CD4-positive, alpha-beta T cell treated with Interferon gamma for 1 hour (primary cell): ENCODE data around the gene PAPPA2.

Source experiments
- DNase-seq: peaks from one replicate; pipeline ENCODE4 v3.0.0-alpha.2; 2020

Gene PAPPA2

DNA sequence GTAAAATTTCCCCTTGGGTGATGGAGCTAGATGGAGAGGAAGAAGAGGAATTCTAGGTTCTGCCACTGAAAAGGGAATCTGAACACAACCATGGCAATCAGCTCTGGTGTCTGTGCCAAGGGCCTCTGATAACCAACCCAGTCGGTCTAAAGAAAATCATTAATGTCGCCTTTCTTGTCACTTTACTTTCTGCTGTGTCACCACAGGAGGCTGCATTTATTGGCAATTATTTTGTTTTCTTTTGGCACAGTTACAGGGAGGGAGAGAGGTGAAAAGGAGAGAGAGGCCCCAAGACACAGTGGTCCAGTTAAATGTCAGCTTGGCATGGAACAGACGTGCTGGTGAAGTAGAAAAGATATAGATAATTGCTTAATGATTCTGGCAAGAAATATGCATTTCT is 414.6 kb downstream of the PAPPA2 start:
- no peak for DNase-seq

DNA sequence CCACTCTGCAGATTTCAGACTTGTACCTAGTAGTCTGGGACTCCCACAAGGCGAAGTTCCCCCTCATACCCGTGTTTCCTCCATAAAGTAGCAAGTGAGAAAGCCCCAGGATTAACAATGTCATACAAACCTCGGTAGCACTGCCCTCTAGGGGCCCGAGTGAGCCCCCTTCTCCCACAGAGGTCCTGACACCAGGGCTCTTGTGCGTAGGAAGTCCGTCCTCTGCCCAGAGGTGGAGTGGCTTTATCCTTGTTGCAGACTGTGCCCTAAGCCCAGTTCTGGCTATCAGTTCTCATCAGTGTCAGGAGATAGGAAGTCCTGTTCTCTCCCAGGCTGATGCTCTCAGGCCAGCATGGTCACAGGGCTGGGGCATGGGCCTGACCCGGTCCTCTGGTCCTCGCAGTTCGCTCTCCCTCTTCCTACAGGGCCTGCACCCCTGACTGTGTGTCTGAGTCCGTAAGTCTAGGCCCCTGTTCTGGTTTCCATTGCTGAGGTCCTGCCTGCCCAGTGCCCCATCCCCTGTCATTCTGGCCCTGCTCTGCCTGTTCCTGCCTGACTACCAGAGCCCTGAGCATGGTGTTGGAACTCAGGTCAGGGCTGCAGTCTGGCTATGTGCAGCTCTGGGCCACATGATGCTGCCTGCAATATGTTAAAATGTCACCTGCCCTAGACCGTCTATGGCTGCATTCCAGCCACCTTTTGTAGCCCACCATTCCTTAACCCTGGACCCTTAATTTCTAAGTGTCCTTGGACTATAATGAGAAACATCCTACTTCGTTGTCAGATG is 416.0 kb downstream of the PAPPA2 start:
- no peak for DNase-seq

DNA sequence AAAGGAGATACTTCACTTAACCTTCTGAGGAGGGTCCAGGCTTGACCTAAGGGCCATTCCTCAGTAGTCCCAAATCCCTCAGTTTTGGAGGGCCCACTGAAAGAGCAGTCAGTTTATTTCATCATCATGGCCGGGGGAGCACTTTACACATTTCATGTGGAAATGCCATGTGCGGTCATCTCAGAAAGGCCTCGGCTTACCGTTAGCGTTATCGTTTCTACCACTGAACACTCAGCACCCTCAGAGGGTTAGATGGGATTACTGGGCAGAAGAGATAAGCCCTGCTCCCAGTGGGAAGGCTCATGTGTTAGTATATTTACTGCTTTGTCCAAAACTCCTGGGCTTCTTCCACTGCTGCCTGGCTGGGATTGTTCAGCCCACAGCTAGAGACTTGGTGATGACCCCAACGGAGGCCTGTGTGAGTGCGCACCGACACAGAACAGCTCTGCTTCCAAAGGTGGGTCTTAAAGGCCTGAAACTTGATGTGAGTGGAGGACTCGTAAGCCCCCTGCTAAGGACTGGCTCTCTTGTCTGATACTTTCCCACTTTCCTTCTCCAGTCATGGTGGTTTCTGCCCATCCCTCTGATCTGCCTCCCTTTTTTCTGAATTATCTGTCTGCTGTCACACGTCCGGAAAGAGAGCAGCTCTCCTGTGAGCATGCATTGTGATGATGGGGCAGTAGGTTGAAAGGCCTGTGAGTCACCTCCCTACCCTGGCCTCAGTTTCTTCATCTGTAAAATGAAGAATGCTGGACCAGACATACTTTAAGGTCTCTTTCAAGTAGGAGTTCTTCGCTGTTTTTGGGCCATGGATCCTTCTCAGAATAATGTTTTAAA is 417.0 kb downstream of the PAPPA2 start:
- no peak for DNase-seq

DNA sequence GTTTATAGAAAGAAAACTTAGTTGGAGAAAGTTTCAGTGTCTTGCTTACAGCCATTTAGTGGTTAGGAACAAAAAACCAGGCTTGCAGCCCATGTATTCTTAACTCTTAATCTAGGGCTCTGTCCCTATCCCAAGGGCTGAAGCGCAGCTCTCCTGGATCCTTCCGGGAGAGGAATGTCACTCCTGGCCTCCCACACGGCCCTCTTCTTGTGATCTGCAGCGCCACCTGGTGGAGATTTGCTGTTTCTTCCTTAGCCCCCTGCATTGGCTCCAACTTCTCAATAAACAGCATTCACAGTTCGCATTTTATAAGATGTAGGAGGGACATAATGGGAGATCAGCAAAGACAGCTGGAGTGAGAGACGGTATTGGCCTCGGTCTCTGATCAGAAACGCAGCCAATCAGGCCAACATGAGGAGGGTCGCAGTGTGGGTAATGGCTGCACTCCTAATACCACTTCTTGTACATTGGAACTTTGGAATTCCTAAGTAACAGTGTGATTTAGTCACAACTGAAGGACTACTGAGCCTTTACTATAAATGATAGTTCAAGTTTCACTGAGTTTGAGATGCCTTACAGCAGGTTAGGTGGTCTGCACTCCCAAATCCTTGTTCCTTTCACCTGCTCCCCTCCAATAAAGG is 418.1 kb downstream of the PAPPA2 start:
- DNase-seq = no peak

DNA sequence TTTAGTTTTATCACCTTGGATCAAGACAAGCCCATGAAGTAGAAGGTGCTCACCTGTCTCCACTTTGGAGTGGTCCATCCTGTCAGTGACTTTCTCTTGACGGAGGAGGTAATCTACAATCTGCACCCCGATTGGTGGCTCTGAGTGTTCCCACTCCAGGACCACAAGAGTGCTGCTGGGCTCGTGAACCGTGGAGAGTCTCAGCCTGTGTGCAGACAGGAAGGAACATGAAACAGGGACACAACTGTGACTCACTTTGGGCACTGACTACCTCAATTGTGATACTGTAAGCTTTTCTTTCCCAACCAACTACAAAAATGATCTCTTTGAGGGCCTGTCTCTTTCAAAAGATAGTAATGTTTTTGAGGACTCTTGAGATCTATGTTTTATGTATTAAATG is 421.3 kb downstream of the PAPPA2 start:
- no peak for DNase-seq

DNA sequence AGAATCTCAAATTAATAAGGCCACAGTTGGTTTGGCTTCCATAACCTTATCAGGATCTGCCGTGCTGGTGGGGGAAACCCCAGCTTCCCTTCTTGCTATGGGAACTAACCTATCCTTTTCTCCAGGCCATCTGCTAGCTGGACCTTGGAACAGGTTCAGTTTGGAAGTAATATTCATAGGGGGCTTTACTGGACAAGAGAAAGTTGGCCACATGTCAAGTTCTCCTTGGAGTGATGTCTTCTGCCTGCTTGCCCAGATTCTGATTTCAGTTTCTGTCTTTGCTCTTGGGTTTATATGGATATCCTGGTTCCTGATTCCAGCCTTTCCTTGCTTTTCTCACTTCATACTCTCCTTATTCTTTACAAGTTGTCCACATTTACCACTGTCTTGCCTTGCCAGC is 421.9 kb downstream of the PAPPA2 start:
- DNase-seq = no peak

DNA sequence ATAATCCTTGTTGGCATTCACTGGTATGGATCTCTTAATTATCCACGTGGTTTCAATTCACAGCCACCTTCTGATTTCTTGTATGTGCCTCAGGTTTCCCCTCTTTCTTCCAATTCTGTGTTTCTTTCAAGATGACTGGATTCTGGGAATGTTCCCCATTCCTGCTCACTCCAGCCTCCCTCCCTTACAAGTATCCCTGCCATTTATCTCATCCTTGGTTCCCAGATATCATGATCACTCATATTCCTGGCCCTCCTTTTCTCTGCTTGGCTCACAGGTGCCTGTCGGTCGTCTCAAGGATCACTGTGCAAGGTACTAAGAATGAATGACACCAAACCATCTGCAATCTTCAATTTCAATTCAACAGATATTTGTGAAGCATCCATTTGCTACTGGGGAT is 422.4 kb downstream of the PAPPA2 start:
- DNase-seq = no peak

DNA sequence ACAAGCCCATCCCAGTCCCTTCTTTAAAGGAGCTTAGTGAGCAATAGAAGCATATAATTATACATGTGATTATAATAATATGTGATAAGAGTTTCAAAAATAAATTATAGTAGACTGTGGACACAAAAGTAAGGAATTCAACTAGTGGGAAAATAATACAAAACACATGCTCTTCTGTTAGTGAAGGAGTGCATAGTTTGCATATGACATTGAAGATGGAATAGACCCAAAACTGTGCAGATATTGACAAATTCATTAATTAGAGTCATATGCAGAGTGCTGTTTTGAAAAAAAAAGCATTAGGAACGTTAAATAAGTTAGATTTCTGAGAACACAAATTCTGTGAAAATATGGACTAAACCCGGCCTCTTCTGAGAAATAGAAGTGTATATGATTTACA is 422.8 kb downstream of the PAPPA2 start:
- no peak for DNase-seq

DNA sequence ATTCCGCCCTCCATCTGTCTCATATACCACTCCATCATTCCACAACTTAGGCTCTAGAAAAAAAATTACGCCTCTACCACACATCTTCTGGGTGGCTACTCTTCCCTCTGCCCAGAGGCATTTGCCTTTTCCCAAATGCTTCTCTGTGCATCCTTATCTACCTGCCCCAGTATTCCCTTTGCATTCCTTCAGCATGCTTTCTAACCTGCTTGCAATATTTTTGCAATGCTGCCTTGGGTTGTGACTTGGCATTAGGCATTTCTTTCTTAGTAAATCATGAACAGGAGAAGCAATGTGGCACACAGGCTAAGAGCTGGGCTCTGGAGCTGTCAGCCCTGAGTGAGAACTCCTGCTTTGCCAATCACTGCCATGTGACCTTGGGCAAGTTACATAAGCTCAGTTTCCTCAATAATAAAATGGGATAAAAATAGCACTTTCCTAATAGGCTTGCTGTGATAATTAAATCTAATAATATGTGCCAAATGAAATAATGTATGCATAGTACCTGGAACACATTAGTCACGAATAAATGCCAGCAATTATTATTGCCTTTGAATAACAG is 425.6 kb downstream of the PAPPA2 start:
- DNase-seq = no peak

DNA sequence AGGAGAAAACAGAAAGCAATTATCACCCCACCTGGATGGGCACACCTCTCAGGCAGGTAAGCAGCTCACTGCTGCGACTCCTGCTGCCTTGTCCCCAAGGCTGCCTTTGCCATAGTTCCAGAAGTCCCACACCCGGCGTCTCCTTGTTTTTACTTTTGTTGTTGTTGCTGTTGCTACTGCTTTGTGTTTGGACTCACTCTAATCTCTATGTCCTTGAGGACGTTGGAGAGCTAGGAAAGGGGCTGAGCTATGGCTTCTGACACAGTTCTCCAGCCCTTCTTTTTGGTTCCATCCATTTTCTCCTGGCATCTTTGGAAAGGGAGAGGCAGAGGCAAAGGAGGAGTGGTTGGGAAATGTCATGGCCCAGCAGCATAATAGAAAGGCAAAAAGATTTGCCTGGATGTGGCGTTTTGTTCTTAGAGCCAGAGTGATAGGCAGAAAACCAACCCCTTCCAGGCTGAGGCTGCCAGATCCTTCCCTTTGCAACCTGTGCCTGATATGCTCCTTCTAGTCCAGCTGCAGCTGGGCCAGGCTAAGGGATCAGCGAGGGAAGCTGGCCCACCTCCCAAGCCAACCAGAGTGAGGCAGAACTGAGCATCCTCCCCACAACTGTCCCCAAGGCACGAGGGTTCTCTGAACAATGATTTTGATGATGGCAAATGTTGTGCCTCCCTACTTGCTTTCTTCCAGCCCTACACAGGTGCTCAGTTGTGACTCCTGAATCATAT is 430.8 kb downstream of the PAPPA2 start:
- DNase-seq = no peak

DNA sequence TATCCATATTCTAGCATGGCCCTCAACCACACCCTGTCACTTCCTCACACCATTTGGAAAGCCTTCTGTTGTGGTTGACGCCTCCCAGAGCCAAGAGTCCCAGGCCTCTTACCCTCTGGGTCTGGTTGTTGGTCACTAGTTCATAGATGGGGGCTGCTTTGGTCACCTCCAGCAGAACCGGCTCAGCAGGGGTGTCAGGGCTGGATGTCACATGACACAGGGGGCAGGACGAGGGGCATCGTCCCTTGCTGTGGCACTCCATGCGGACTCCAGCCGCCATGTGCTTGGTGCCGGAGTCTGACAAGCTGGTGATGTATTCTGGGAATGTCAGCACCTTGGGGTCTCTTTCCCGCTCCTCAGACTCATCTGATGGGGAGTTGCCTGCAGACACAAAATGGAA is 431.5 kb downstream of the PAPPA2 start:
- no peak for DNase-seq
